ENCODE data around the gene LARGE1.

Gene LARGE1

GRCh38 chr22:33600595-33600994, 319.7 kb downstream of the LARGE1 start:
- TF ChIP-seq REST (IDR thresholded peaks at IDR 0.05; ENCODE audit: insufficient replicate concordance, low read depth) = no peak
- no peak for TF ChIP-seq POLR2AphosphoS5 (IDR thresholded peaks at IDR 0.05; ENCODE audit: low read depth)
- TF ChIP-seq CTCF (IDR thresholded peaks at IDR 0.05; ENCODE audit: insufficient read depth, low read length) = no peak
- TF ChIP-seq SPI1 (IDR thresholded peaks at IDR 0.05; ENCODE audit: borderline replicate concordance, low read depth) = no peak
- no peak for TF ChIP-seq GABPA (IDR thresholded peaks at IDR 0.05; ENCODE audit: low read depth)
- H3K27ac ChIP-seq (replicated peaks) = no peak overlapping the region
- no peaks in the 10 kb centered on the region for H3K27me3 ChIP-seq (ENCODE audit: insufficient read depth, poor library complexity, severe bottlenecking)
- no peak overlapping the region for H3K4me3 ChIP-seq (replicated peaks; ENCODE audit: insufficient read depth, low read length)
- no peak for DNase-seq (ENCODE audit: low read depth in 1 of 2, low spot score in 1 of 2)

GRCh38 chr22:33600113-33600512, 320.2 kb downstream of the LARGE1 start:
- H3K27me3 ChIP-seq (ENCODE audit: insufficient read depth, poor library complexity, severe bottlenecking) = no peaks in the 10 kb centered on the region
- H3K27ac ChIP-seq (replicated peaks) = no peak overlapping the region
- no peak for TF ChIP-seq SPI1 (IDR thresholded peaks at IDR 0.05; ENCODE audit: borderline replicate concordance, low read depth)
- TF ChIP-seq POLR2AphosphoS5 (IDR thresholded peaks at IDR 0.05; ENCODE audit: low read depth) = no peak
- DNase-seq (ENCODE audit: low read depth in 1 of 2, low spot score in 1 of 2) = no peak
- H3K4me3 ChIP-seq (replicated peaks; ENCODE audit: insufficient read depth, low read length) = no peak overlapping the region

- TF ChIP-seq POLR2AphosphoS5 (IDR thresholded peaks at IDR 0.05; ENCODE audit: low read depth) (no peak), SPI1 (IDR thresholded peaks at IDR 0.05; ENCODE audit: borderline replicate concordance, low read depth) (no peak), REST (IDR thresholded peaks at IDR 0.05; ENCODE audit: insufficient replicate concordance, low read depth) (no peak), GABPA (IDR thresholded peaks at IDR 0.05; ENCODE audit: low read depth) (no peak), CTCF (IDR thresholded peaks at IDR 0.05; ENCODE audit: insufficient read depth, low read length) (no peak)
- no peak overlapping the region for H3K4me3 ChIP-seq (replicated peaks; ENCODE audit: insufficient read depth, low read length)
- DNase-seq (ENCODE audit: low read depth in 1 of 2, low spot score in 1 of 2) = no peak
- no peaks in the 10 kb centered on the region for H3K27me3 ChIP-seq (ENCODE audit: insufficient read depth, poor library complexity, severe bottlenecking)
- no peak overlapping the region for H3K27ac ChIP-seq (replicated peaks)
Measured at GRCh38 chr22:33599596-33599995, 320.7 kb downstream of the LARGE1 start.

GRCh38 chr22:33598821-33599220, 321.5 kb downstream of the LARGE1 start:
- DNase-seq (ENCODE audit: low read depth in 1 of 2, low spot score in 1 of 2) = no peak
- Histone ChIP-seq H3K27me3 (ENCODE audit: insufficient read depth, poor library complexity, severe bottlenecking) (no peaks in the 10 kb centered on the region), H3K4me3 (replicated peaks; ENCODE audit: insufficient read depth, low read length) (no peak overlapping the region), H3K27ac (replicated peaks) (no peak overlapping the region)
- TF ChIP-seq REST (IDR thresholded peaks at IDR 0.05; ENCODE audit: insufficient replicate concordance, low read depth) = no peak
- no peak for TF ChIP-seq POLR2AphosphoS5 (IDR thresholded peaks at IDR 0.05; ENCODE audit: low read depth)
- no peak for TF ChIP-seq CTCF (IDR thresholded peaks at IDR 0.05; ENCODE audit: insufficient read depth, low read length)
- no peak for TF ChIP-seq GABPA (IDR thresholded peaks at IDR 0.05; ENCODE audit: low read depth)
